GM18870 (cell line): ENCODE results near the gene ALB.

Experiments
- ATAC-seq: cut with Tn5 transposase; IDR thresholded peaks from one replicate; pipeline ENCODE4 v1.9.1; 2021; ENCODE audit warnings: moderate library complexity; ENCODE audit not compliant: unreplicated experiment

Gene ALB

GRCh38 chr4:73408181-73408867, 4.2 kb downstream of the ALB start:
- ATAC-seq, result no peak

- ATAC-seq, result no peak
Measured at GRCh38 chr4:73409012-73409862, 5.2 kb downstream of the ALB start.

- no peak for ATAC-seq
Measured at GRCh38 chr4:73409978-73410548, 6.0 kb downstream of the ALB start.

- ATAC-seq, result no peak
Measured at GRCh38 chr4:73410916-73411730, 7.0 kb downstream of the ALB start.

GRCh38 chr4:73411731-73412414, 7.8 kb downstream of the ALB start:
- ATAC-seq, result no peak

- ATAC-seq, result no peak
Measured at GRCh38 chr4:73413294-73413755, 9.2 kb downstream of the ALB start.

GRCh38 chr4:73414936-73415271, 10.8 kb downstream of the ALB start:
- ATAC-seq, result no peak

GRCh38 chr4:73415807-73416238, 11.7 kb downstream of the ALB start:
- no peak for ATAC-seq

GRCh38 chr4:73416423-73417087, 12.5 kb downstream of the ALB start:
- no peak for ATAC-seq

- ATAC-seq, result no peak
Measured at GRCh38 chr4:73417342-73417741, 13.3 kb downstream of the ALB start.

- ATAC-seq, result no peak
Measured at GRCh38 chr4:73417973-73418372, 13.9 kb downstream of the ALB start.

GRCh38 chr4:73418677-73419076, 14.6 kb downstream of the ALB start:
- ATAC-seq, result no peak

GRCh38 chr4:73419106-73420038, 15.3 kb downstream of the ALB start:
- ATAC-seq, result no peak

- no peak for ATAC-seq
Measured at GRCh38 chr4:73420615-73421014, 16.5 kb downstream of the ALB start.

- no peak for ATAC-seq
Measured at GRCh38 chr4:73421708-73422457, 17.8 kb downstream of the ALB start.

- no peak for ATAC-seq
Measured at GRCh38 chr4:73422458-73422752, 18.3 kb downstream of the ALB start.

GRCh38 chr4:73423184-73423583, 19.1 kb downstream of the ALB start:
- no peak for ATAC-seq

- no peak for ATAC-seq
Measured at GRCh38 chr4:73426666-73427065, 22.6 kb downstream of the ALB start.
